Sigmoid colon (tissue), 7 donors: ENCODE measurements around the gene ATXN1. TPM values are rescaled to one million over a fixed set of nuclear protein-coding genes. Genes with fewer than 3 reads are reported as not detected.

ENCODE experiments used
- DNase-seq: peaks from one replicate; pipeline ENCODE4 v3.0.0-alpha.2; 2019
- H3K27ac ChIP-seq, 4 donors: fragments of 200-600 bp; sonication (generic); one replicate each; pipeline ENCODE4 v1.5.1; 2016 to 2019; ENCODE audit warnings: mild to moderate bottlenecking in 1 of 4
- H3K27me3 ChIP-seq, 3 donors: fragments of 200-600 bp; sonication (generic); one replicate each; pipeline ENCODE4 v1.5.1; 2019; ENCODE audit warnings: mild to moderate bottlenecking in 1 of 3
- H3K36me3 ChIP-seq, 4 donors: fragments of 200-600 bp; sonication (generic); one replicate each; pipeline ENCODE4 v1.5.1; 2016 to 2019
- H3K4me1 ChIP-seq, 4 donors: fragments of 200-600 bp; sonication (generic); one replicate each; pipeline ENCODE4 v1.5.1; 2017 to 2019
- H3K4me3 ChIP-seq, 4 donors: fragments of 200-600 bp; sonication (generic); one replicate each; pipeline ENCODE4 v1.5.1; 2017 to 2019; ENCODE audit warnings: mild to moderate bottlenecking in 2 of 4, moderate library complexity in 1 of 4
- H3K9me3 ChIP-seq, 4 donors: fragments of 200-600 bp in 3 of 4; sonication (generic) in 3 of 4; one replicate each; pipeline versions ENCODE4 v1.5.1 to v1.6.1; 2013 to 2019
- CTCF ChIP-seq, 4 experiments: fragments of 450-650 bp in 3 of 4; fragments of 200-600 bp in 1 of 4; IDR thresholded peaks; one replicate each; pipeline ENCODE4 v1.5.1; 2016 to 2019; ENCODE audit warnings: antibody characterized with exemption in 4 of 4, mild to moderate bottlenecking in 3 of 4, moderate library complexity in 2 of 4
- EP300 ChIP-seq, 4 donors: sonication (generic); formaldehyde crosslinking; IDR thresholded peaks; one replicate each; pipeline ENCODE4 v1.6.1; 2017; ENCODE audit warnings: antibody characterized with exemption in 4 of 4
- POLR2A ChIP-seq, 2 donors: fragments of 450-650 bp; IDR thresholded peaks; one replicate each; pipeline ENCODE4 v1.6.1; 2016; ENCODE audit warnings: antibody characterized with exemption in 2 of 2, mild to moderate bottlenecking in 2 of 2, moderate library complexity in 2 of 2
- POLR2AphosphoS5 ChIP-seq, 4 donors: sonication (generic); formaldehyde crosslinking; IDR thresholded peaks; one replicate each; pipeline ENCODE4 v1.6.1; 2017; ENCODE audit warnings: antibody characterized with exemption in 4 of 4
- WGBS, 2 donors: extraction: QIAGEN DNeasy Blood & Tissue Kit; methylation state at CpG; one replicate each; pipeline ENCODE4 v1.1.7; 2013; 5-methylcytosine and 5-hydroxymethylcytosine counted together
- intact Hi-C: fragments of 100-400 bp; cut with DNase I; formaldehyde crosslinking; loops from one replicate; pipeline ENCODE4 v1.15.1; 2023
- polyA plus RNA-seq, 3 donors: library from polyadenylated mRNA; stranded (reverse); fragments of 200-250 nt; gene quantifications; one replicate each; pipeline ENCODE4 v1.2.3, GENCODE V29; 2013
- total RNA-seq, 4 donors: library from RNA; depleted of rRNA; stranded (reverse); fragments of >200 nt; gene quantifications; one replicate each; pipeline ENCODE4 v1.1.0, GENCODE V29; 2016
- donor health status: healthy with polysubstance abuse.
- donor health status: Bipolar disorder and iron deficiency.
- donor health status: healthy.

Gene ATXN1
- total and polyA plus RNA-seq, 7 donors, result 4.8 to 95.3 (median 37.7) TPM

- H3K27me3 ChIP-seq, result no peaks in the 10 kb centered on the region
- H3K9me3 ChIP-seq, result no peaks in the 10 kb centered on the region
- no peak for DNase-seq
- H3K4me3 ChIP-seq, result no peak overlapping the region
- H3K27ac ChIP-seq, result peak overlapping the region; percentile 53 to 83 (median 76)
- H3K36me3 ChIP-seq, result no peaks in the 10 kb centered on the region
- H3K4me1 ChIP-seq, result peaks cover 0 to 63% (median 59%) of the 10 kb centered on the region in 4 donors
- WGBS, 2 donors, result 60 to 75% methylated on average over 7 of the region's 7 CpGs
- intact Hi-C loops, result no loop called here
- TF ChIP-seq CTCF (IDR thresholded peaks at IDR 0.05) (no peak), POLR2AphosphoS5 (IDR thresholded peaks at IDR 0.05) (no peak), POLR2A (IDR thresholded peaks at IDR 0.05) (no peak), EP300 (IDR thresholded peaks at IDR 0.05) (no peak)
Observed at GRCh38 chr6:16698997-16699868, 62.0 kb downstream of the ATXN1 start.

- no peak for TF ChIP-seq CTCF (IDR thresholded peaks at IDR 0.05)
- TF ChIP-seq POLR2AphosphoS5 (IDR thresholded peaks at IDR 0.05), result no peak
- TF ChIP-seq EP300 (IDR thresholded peaks at IDR 0.05), result no peak
- no peak for TF ChIP-seq POLR2A (IDR thresholded peaks at IDR 0.05)
- no peak for DNase-seq
- 14 to 58% methylated on average over 1 of the region's 1 CpG for WGBS, 2 donors
Observed at GRCh38 chr6:16698162-16698533, 63.1 kb downstream of the ATXN1 start.

GRCh38 chr6:16697437-16698161 is 63.7 kb downstream of the ATXN1 start:
- no peaks in the 10 kb centered on the region for H3K9me3 ChIP-seq
- no peaks in the 10 kb centered on the region for H3K36me3 ChIP-seq
- no peaks in the 10 kb centered on the region for H3K27me3 ChIP-seq
- H3K4me1 ChIP-seq, result peaks cover 0 to 54% (median 50%) of the 10 kb centered on the region in 4 donors
- intact Hi-C loops, result no loop called here
- no peak for DNase-seq
- no peak overlapping the region for H3K4me3 ChIP-seq
- peak overlapping the region in 3 of 4 donors; percentile 9 to 83 (median 75) for H3K27ac ChIP-seq
- 63 to 82% methylated on average over 7 of the region's 7 CpGs for WGBS, 2 donors
- TF ChIP-seq POLR2A (IDR thresholded peaks at IDR 0.05) (no peak), CTCF (IDR thresholded peaks at IDR 0.05) (no peak), EP300 (IDR thresholded peaks at IDR 0.05) (no peak), POLR2AphosphoS5 (IDR thresholded peaks at IDR 0.05) (no peak)

More at GRCh38 chr6:16698162-16698533, 63.1 kb downstream of the ATXN1 start:
- Histone ChIP-seq H3K27me3 (no peaks in the 10 kb centered on the region), H3K4me3 (no peak overlapping the region), H3K36me3 (no peaks in the 10 kb centered on the region), H3K9me3 (no peaks in the 10 kb centered on the region), H3K27ac (peak overlapping the region in 3 of 4 donors; percentile 9 to 83 (median 75)), H3K4me1 (peaks cover 0 to 54% (median 50%) of the 10 kb centered on the region in 4 donors)
- intact Hi-C loops, result no loop called here

GRCh38 chr6:16696496-16696895 is 64.8 kb downstream of the ATXN1 start:
- no peak for DNase-seq
- TF ChIP-seq EP300 (IDR thresholded peaks at IDR 0.05), result no peak
- Histone ChIP-seq H3K9me3 (no peaks in the 10 kb centered on the region), H3K27ac (no peak overlapping the region), H3K4me1 (peaks cover 0 to 54% (median 49%) of the 10 kb centered on the region in 4 donors), H3K4me3 (no peak overlapping the region), H3K27me3 (no peaks in the 10 kb centered on the region), H3K36me3 (no peaks in the 10 kb centered on the region)
- WGBS, 2 donors, result 80 to 90% methylated on average over 2 of the region's 2 CpGs
- intact Hi-C loops, result no loop called here
